Naive thymus-derived CD4-positive, alpha-beta T cell (primary cell): ENCODE data around the gene SLC6A11. TPM values are rescaled to one million over a fixed set of nuclear protein-coding genes. Genes with fewer than 3 reads are reported as not detected.
A peak's percentile ranks its signal among the peaks of the same experiment; 100 is the strongest.

Experiments used
- ATAC-seq: fragments of 150-1000 bp; cut with Tn5 transposase; 2 replicates; pipeline ENCODE4 v1.10.0; 2021; ENCODE audit warnings: mild to moderate bottlenecking, moderate library complexity
- CTCF ChIA-PET: fragments of 350-600 bp; sonication (Branson Sonifier 250); formaldehyde crosslinking; loops from one replicate; lab custom pipeline; 2021; ENCODE audit warnings: antibody characterized with exemption; lab: Charles Lee
- POLR2A ChIA-PET: fragments of 350-600 bp; sonication (Branson Sonifier 250); formaldehyde crosslinking; loops from one replicate; lab custom pipeline; 2021; ENCODE audit warnings: antibody characterized with exemption, inconsistent platforms; lab: Charles Lee
- DNase-seq, 9 donors: peaks; one replicate each; pipeline versions ENCODE4 v3.0.0 to v3.0.0-alpha.2; 2020 to 2022; ENCODE audit warnings: mixed read lengths in 1 of 9
- H3K27ac ChIP-seq: one replicate; pipeline ENCODE4 v1.7.0; 2013; ENCODE audit warnings: mild to moderate bottlenecking, low read depth, low read length, moderate library complexity
- H3K27me3 ChIP-seq, 2 donors: one replicate each; pipeline ENCODE4 v1.7.0; 2013; ENCODE audit warnings: low read length in 2 of 2, mild to moderate bottlenecking in 2 of 2, moderate library complexity in 2 of 2; ENCODE audit not compliant: control insufficient read depth in 2 of 2, insufficient read depth in 2 of 2
- H3K36me3 ChIP-seq, 3 experiments: 1 replicate in 2 of 3; 2 replicates in 1 of 3; pipeline ENCODE4 v1.7.0; 2013; ENCODE audit warnings: low read length in 3 of 3, mild to moderate bottlenecking in 3 of 3, moderate library complexity in 1 of 3; ENCODE audit not compliant: insufficient read depth in 3 of 3, control insufficient read depth in 2 of 3
- H3K4me1 ChIP-seq, 2 donors: one replicate each; pipeline ENCODE4 v1.7.0; 2013; ENCODE audit warnings: low read length in 2 of 2, mild to moderate bottlenecking in 2 of 2, moderate library complexity in 1 of 2; ENCODE audit not compliant: control insufficient read depth in 2 of 2, insufficient read depth in 2 of 2
- H3K4me3 ChIP-seq: 2 replicates; pipeline ENCODE4 v1.7.0; 2013; ENCODE audit warnings: mild to moderate bottlenecking, low read length
- H3K9me3 ChIP-seq, 3 experiments: 1 replicate in 2 of 3; 2 replicates in 1 of 3; pipeline ENCODE4 v1.7.0; 2013; ENCODE audit warnings: low read length in 3 of 3; ENCODE audit not compliant: control insufficient read depth in 2 of 3
- H3K27ac Mint-ChIP-seq, 9 donors: one replicate each; pipeline ENCODE4 v1.8.0; 2020 to 2022; ENCODE audit warnings: mixed read lengths in 9 of 9, mild to moderate bottlenecking in 8 of 9, moderate library complexity in 5 of 9, inconsistent platforms in 2 of 9
- H3K27me3 Mint-ChIP-seq, 5 donors: one replicate each; pipeline ENCODE4 v1.8.0; 2021 to 2022; ENCODE audit warnings: mixed read lengths in 5 of 5, mild to moderate bottlenecking in 1 of 5
- H3K36me3 Mint-ChIP-seq, 5 donors: one replicate each; pipeline ENCODE4 v1.8.0; 2020 to 2022; ENCODE audit warnings: mixed read lengths in 5 of 5, mild to moderate bottlenecking in 3 of 5, inconsistent platforms in 1 of 5
- H3K4me1 Mint-ChIP-seq, 7 donors: one replicate each; pipeline ENCODE4 v1.8.0; 2020 to 2022; ENCODE audit warnings: mixed read lengths in 7 of 7, mild to moderate bottlenecking in 3 of 7, inconsistent platforms in 1 of 7
- H3K4me3 Mint-ChIP-seq, 10 donors: one replicate each; pipeline ENCODE4 v1.8.0; 2020 to 2022; ENCODE audit warnings: mild to moderate bottlenecking in 10 of 10, mixed read lengths in 10 of 10, moderate library complexity in 6 of 10, inconsistent platforms in 2 of 10
- H3K9me3 Mint-ChIP-seq, 11 donors: one replicate each; pipeline ENCODE4 v1.8.0; 2020 to 2022; ENCODE audit warnings: mixed read lengths in 11 of 11, mild to moderate bottlenecking in 4 of 11, inconsistent platforms in 1 of 11, moderate library complexity in 1 of 11
- intact Hi-C, 2 donors: fragments of 100-400 bp; cut with micrococcal nuclease; formaldehyde crosslinking; loops; one replicate each; pipeline ENCODE4 v1.15.1; 2023
- polyA plus RNA-seq, 2 donors: library from polyadenylated mRNA; unstranded; fragments of 300-500 nt; fragmentation: Illumina TruSeq; gene quantifications; one replicate each; pipeline ENCODE4 v1.2.3, GENCODE V29; 2021
- total RNA-seq, 6 experiments: library from RNA in 5 of 6; stranded (reverse) in 5 of 6; gene quantifications; 1 replicate in 5 of 6; 2 replicates in 1 of 6; pipeline ENCODE4 v1.2.3 and lab custom pipeline; 2021 to 2026

Gene SLC6A11
- total and polyA plus RNA-seq, 7 experiments from 2014 or later = not detected

GRCh38 chr3:10857235-10857634 lies 41.2 kb downstream of the SLC6A11 start:
- H3K9me3 ChIP-seq = no peaks in the 10 kb centered on the region
- DNase-seq (no peak), ATAC-seq (no peak)
- no peaks in the 10 kb centered on the region for H3K4me1 ChIP-seq
- ChIA-PET CTCF (no interaction called here), POLR2A (no interaction called here)
- intact Hi-C loops = no loop called here
- H3K4me3 ChIP-seq = no peak overlapping the region
- Mint-ChIP-seq H3K4me1 (no peaks in the 10 kb centered on the region), H3K4me3 (no peak overlapping the region), H3K27ac (no peak overlapping the region), H3K9me3 (peaks cover 0 to 4% (median 0%) of the 10 kb centered on the region in 11 donors), H3K27me3 (peaks cover 0 to 37% (median 20%) of the 10 kb centered on the region in 5 donors), H3K36me3 (no peaks in the 10 kb centered on the region)
- H3K36me3 ChIP-seq = no peaks in the 10 kb centered on the region
- H3K27me3 ChIP-seq = no peaks in the 10 kb centered on the region
- H3K27ac ChIP-seq = no peak overlapping the region

GRCh38 chr3:10858091-10858490 lies 42.1 kb downstream of the SLC6A11 start:
- Mint-ChIP-seq H3K27ac (no peak overlapping the region), H3K9me3 (peaks cover 0 to 4% (median 0%) of the 10 kb centered on the region in 11 donors), H3K4me1 (no peaks in the 10 kb centered on the region), H3K27me3 (peaks cover 0 to 37% (median 18%) of the 10 kb centered on the region in 5 donors), H3K4me3 (no peak overlapping the region), H3K36me3 (no peaks in the 10 kb centered on the region)
- DNase-seq = no peak
- ATAC-seq = no peak
- Histone ChIP-seq H3K4me3 (no peak overlapping the region), H3K4me1 (no peaks in the 10 kb centered on the region), H3K36me3 (no peaks in the 10 kb centered on the region), H3K9me3 (no peaks in the 10 kb centered on the region), H3K27me3 (no peaks in the 10 kb centered on the region), H3K27ac (no peak overlapping the region)
- CTCF ChIA-PET = no interaction called here
- POLR2A ChIA-PET = no interaction called here
- intact Hi-C loops = no loop called here

DNA sequence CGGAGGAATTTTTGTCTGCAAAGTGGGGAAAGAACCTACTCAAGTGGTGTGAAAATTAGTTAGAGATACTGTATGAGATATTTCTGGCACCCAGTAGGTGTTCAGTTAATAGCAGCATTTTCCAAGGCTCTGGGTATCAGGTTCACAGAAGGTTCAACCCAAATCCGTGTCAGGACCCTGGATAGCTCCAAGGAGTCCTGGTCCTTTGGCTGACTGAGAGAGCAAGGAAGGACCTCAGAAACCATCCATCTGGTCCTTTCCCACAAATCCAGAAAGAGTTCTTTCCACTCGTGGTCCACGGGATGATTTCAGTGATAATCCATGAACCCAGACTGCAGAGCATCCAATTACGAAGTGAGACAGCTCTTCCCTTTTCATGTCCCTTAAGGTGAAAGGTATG lies 51.4 kb downstream of the SLC6A11 start:
- H3K4me1 ChIP-seq = no peaks in the 10 kb centered on the region
- Mint-ChIP-seq H3K4me1 (no peaks in the 10 kb centered on the region), H3K27me3 (peaks cover 0 to 41% (median 16%) of the 10 kb centered on the region in 5 donors), H3K27ac (no peak overlapping the region), H3K36me3 (peaks cover 0 to 4% (median 0%) of the 10 kb centered on the region in 5 donors), H3K4me3 (no peak overlapping the region), H3K9me3 (peaks cover 0 to 8% (median 3%) of the 10 kb centered on the region in 11 donors)
- H3K9me3 ChIP-seq = no peaks in the 10 kb centered on the region
- intact Hi-C loops = no loop called here
- no peaks in the 10 kb centered on the region for H3K27me3 ChIP-seq
- ChIA-PET POLR2A (no interaction called here), CTCF (no interaction called here)
- no peak overlapping the region for H3K4me3 ChIP-seq
- H3K36me3 ChIP-seq = no peaks in the 10 kb centered on the region
- no peak overlapping the region for H3K27ac ChIP-seq
- ATAC-seq (no peak), DNase-seq (no peak)

DNA sequence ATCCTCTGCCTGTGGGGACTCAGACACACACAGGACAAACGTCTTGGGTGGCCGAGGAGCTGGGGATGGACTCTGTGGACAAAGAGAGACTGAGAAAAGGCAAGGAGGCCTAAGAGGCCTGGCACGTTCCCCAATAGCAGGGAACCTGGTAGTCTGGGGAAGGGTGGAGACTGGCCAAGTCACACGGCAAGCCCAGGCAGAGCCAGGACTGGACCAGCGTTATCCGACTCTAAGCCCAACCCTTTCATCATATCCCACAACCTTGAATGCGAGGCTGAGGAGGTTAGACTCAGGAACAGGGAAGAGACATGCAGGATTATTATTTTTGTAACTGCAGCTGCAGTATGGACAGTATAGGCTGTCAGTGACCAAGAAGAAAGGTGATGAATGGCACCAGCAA lies 53.4 kb downstream of the SLC6A11 start:
- POLR2A ChIA-PET = no interaction called here
- H3K27me3 ChIP-seq = no peaks in the 10 kb centered on the region
- H3K27me3 Mint-ChIP-seq = peaks cover 0 to 34% (median 20%) of the 10 kb centered on the region in 5 donors
- ATAC-seq = no peak
- no peaks in the 10 kb centered on the region for H3K4me1 ChIP-seq
- H3K9me3 ChIP-seq = no peaks in the 10 kb centered on the region
- CTCF ChIA-PET = interaction anchor here (0.6 kb wide), 1 partner anchor 816 kb away, joined by 3 read pairs; no protein-coding TSS in a partner anchor
- H3K9me3 Mint-ChIP-seq = peaks cover 0 to 8% (median 3%) of the 10 kb centered on the region in 11 donors
- H3K27ac ChIP-seq = no peak overlapping the region
- H3K27ac Mint-ChIP-seq = no peak overlapping the region
- peaks cover 0 to 4% (median 0%) of the 10 kb centered on the region in 5 donors for H3K36me3 Mint-ChIP-seq
- H3K4me1 Mint-ChIP-seq = peaks cover 0 to 2% (median 0%) of the 10 kb centered on the region in 7 donors
- intact Hi-C loops = no loop called here
- no peak overlapping the region for H3K4me3 Mint-ChIP-seq
- H3K36me3 ChIP-seq = no peaks in the 10 kb centered on the region
- DNase-seq = no peak
- H3K4me3 ChIP-seq = no peak overlapping the region

DNA sequence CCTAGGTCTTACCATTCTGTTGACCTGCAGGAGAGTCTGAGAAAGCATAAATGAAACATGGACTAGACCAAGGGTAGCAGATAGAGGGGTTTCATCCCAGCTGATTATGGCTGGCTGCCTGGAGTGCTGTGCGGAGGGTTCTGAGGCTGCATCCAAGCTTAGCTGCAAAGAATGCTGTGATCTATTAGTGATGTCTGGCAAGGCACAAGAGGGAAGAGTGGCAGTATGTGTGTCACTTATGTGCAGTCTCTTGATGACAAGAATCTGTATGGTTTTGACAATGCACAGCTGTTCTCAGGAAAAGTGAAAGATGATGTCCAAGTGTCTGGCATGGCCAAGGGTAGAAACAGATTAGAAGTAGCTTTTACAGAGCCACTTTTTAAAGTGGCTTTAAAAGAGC lies 54.3 kb downstream of the SLC6A11 start:
- no peaks in the 10 kb centered on the region for H3K36me3 ChIP-seq
- Mint-ChIP-seq H3K4me3 (no peak overlapping the region), H3K36me3 (peaks cover 0 to 4% (median 0%) of the 10 kb centered on the region in 5 donors), H3K4me1 (peaks cover 0 to 2% (median 0%) of the 10 kb centered on the region in 7 donors), H3K27ac (no peak overlapping the region), H3K9me3 (peaks cover 0 to 8% (median 3%) of the 10 kb centered on the region in 11 donors), H3K27me3 (peaks cover 0 to 36% (median 20%) of the 10 kb centered on the region in 5 donors)
- intact Hi-C loops = no loop called here
- CTCF ChIA-PET = no interaction called here
- H3K9me3 ChIP-seq = no peaks in the 10 kb centered on the region
- no peak overlapping the region for H3K4me3 ChIP-seq
- no peaks in the 10 kb centered on the region for H3K27me3 ChIP-seq
- H3K4me1 ChIP-seq = no peaks in the 10 kb centered on the region
- DNase-seq (no peak), ATAC-seq (no peak)
- no peak overlapping the region for H3K27ac ChIP-seq
- POLR2A ChIA-PET = no interaction called here

DNA sequence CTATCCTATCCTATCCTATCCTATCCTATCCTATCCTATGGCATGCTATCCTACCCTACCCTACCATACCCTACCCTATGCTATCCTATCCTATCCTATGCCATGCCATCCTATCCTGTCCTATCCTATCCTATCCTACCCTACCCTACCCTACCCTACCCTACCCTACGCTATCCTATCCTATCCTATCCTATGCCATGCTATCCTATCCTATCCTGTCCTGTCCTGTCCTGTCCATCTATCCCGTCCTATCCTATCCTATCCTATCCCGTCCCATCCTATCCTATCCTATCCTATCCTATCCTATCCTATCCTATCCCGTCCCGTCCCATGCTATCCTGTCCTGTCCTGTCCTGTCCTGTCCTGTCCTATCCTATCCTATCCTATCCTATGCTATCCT lies 57.4 kb downstream of the SLC6A11 start:
- Mint-ChIP-seq H3K36me3 (no peaks in the 10 kb centered on the region), H3K4me3 (no peak overlapping the region), H3K9me3 (peaks cover 0 to 7% (median 0%) of the 10 kb centered on the region in 11 donors), H3K4me1 (peaks cover 0 to 2% (median 0%) of the 10 kb centered on the region in 7 donors), H3K27me3 (peaks cover 3 to 37% (median 18%) of the 10 kb centered on the region in 5 donors), H3K27ac (no peak overlapping the region)
- Histone ChIP-seq H3K4me3 (no peak overlapping the region), H3K27me3 (no peaks in the 10 kb centered on the region), H3K9me3 (no peaks in the 10 kb centered on the region), H3K4me1 (no peaks in the 10 kb centered on the region), H3K27ac (no peak overlapping the region), H3K36me3 (no peaks in the 10 kb centered on the region)
- POLR2A ChIA-PET = no interaction called here
- CTCF ChIA-PET = no interaction called here
- DNase-seq = no peak
- peak; percentile 36 for ATAC-seq
- intact Hi-C loops = no loop called here

GRCh38 chr3:10875914-10876313 lies 59.9 kb downstream of the SLC6A11 start:
- Histone ChIP-seq H3K9me3 (no peaks in the 10 kb centered on the region), H3K27ac (no peak overlapping the region), H3K4me1 (no peaks in the 10 kb centered on the region), H3K36me3 (no peaks in the 10 kb centered on the region), H3K4me3 (no peak overlapping the region), H3K27me3 (no peaks in the 10 kb centered on the region)
- peaks cover 0 to 3% (median 0%) of the 10 kb centered on the region in 5 donors for H3K36me3 Mint-ChIP-seq
- H3K27ac Mint-ChIP-seq = no peak overlapping the region
- peaks cover 0 to 2% (median 0%) of the 10 kb centered on the region in 7 donors for H3K4me1 Mint-ChIP-seq
- ATAC-seq (no peak), DNase-seq (no peak)
- H3K4me3 Mint-ChIP-seq = no peak overlapping the region
- H3K9me3 Mint-ChIP-seq = peaks cover 0 to 4% (median 0%) of the 10 kb centered on the region in 11 donors
- H3K27me3 Mint-ChIP-seq = peaks cover 3 to 43% (median 25%) of the 10 kb centered on the region in 5 donors
- intact Hi-C loops = no loop called here
- CTCF ChIA-PET = no interaction called here
- POLR2A ChIA-PET = no interaction called here
